Fibroblast of villous mesenchyme (primary cell): ENCODE results near the gene PTPN13. TPM values are rescaled to one million over a fixed set of nuclear protein-coding genes. Genes with fewer than 3 reads are reported as not detected.

Experiments
- DNase-seq: peaks from one replicate; pipeline ENCODE4 v3.0.0-alpha.2; 2010; ENCODE audit warnings: low read depth
- H3K4me3 ChIP-seq: 2 replicates; pipeline ENCODE4 v1.5.1; 2011; ENCODE audit warnings: low read depth, mild to moderate bottlenecking, low read length
- total RNA-seq: library from RNA; depleted of rRNA; stranded (reverse); fragments of >200 nt; gene quantifications from 2 replicates; pipeline ENCODE4 v1.2.3, GENCODE V29; 2012
- TF ChIP-seq, protein P1 (sequence below): IDR thresholded peaks from 2 replicates; pipeline ENCODE4 v1.5.1; 2012; ENCODE audit warnings: low read depth, mild to moderate bottlenecking, low read length; ENCODE audit not compliant: insufficient read depth

The PTPN13 gene
- total RNA-seq, 1 donor = 73.0 TPM

DNA sequence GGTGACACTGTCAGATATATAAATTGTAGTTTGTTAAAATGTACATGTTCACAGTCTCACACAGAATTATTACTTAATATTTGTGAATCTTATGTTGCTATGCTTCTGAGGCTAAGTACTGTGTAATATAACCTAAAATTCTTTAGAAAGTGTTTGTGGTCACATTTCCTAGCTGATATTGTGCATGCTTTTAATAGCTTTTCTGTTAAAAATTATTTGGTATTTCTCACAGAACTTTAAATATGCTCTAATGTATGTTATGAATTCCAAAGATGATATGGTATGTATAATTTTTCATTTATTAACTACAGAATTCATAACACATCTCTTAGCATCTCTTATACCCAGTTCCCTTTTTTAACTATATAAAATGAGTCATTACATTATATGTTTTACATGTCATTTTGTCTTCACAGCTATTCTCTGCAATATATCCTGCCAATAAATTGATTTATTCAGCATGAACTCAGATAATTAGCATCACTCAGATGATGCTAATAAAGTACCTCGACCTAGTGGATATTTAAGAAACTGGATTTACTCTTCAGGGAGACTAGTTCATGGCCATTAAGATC is 9.3 kb downstream of the PTPN13 start:
- no peak for DNase-seq
- H3K4me3 ChIP-seq = no peak overlapping the region
- TF ChIP-seq, protein P1, sequence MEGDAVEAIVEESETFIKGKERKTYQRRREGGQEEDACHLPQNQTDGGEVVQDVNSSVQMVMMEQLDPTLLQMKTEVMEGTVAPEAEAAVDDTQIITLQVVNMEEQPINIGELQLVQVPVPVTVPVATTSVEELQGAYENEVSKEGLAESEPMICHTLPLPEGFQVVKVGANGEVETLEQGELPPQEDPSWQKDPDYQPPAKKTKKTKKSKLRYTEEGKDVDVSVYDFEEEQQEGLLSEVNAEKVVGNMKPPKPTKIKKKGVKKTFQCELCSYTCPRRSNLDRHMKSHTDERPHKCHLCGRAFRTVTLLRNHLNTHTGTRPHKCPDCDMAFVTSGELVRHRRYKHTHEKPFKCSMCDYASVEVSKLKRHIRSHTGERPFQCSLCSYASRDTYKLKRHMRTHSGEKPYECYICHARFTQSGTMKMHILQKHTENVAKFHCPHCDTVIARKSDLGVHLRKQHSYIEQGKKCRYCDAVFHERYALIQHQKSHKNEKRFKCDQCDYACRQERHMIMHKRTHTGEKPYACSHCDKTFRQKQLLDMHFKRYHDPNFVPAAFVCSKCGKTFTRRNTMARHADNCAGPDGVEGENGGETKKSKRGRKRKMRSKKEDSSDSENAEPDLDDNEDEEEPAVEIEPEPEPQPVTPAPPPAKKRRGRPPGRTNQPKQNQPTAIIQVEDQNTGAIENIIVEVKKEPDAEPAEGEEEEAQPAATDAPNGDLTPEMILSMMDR = no peak

DNA sequence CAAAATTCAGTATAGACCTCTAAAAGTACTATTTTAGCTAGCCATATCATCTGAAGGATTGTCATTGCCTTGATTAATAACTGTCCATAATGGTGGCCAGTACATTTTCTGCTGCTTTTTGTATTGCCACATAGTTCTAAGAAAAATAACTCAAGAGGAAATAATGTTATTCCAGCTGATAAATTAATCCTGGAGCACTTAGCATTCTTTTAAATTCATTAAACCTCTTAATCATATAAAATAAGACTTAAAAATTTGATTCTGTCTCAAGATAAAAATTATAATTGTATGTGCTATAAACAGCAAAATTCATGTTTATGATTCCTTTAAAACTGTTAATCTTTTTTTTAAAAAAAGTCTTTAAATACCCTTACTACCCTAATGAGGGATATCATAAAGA is 12.7 kb downstream of the PTPN13 start:
- DNase-seq = no peak
- TF ChIP-seq, protein P1 = no peak

DNA sequence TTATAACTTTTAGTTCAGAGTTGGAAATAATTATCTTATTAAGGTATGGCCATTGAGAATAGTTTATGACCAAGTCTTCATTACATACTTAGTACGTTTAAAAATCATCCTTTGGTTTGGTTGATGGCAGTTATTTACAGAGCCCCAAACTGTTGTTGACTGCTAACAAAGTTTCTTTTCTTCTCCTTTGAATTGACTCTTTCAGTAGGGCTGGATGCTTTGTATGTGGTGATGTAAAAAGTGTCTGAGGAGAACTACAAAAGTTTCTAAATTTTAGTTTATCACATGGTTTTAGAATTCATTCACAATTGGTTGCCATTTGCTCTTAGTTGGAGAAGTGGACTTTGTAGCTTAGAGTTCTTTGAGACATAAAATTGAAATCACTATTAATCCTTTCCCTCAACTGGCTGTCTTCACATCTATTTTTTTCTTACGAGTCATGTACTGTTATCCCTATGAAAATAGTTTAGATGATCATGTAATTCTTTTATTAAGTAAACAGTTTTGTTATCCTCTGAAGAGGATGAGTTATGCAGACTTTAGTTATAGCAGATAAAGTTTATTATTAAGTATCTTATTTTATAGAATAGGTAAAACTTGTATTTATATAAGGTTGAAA is 14.8 kb downstream of the PTPN13 start:
- TF ChIP-seq, protein P1 = no peak
- no peak for DNase-seq
- no peak overlapping the region for H3K4me3 ChIP-seq

More for the DNA sequence above, 12.7 kb downstream of the PTPN13 start:
- H3K4me3 ChIP-seq = no peak overlapping the region

DNA sequence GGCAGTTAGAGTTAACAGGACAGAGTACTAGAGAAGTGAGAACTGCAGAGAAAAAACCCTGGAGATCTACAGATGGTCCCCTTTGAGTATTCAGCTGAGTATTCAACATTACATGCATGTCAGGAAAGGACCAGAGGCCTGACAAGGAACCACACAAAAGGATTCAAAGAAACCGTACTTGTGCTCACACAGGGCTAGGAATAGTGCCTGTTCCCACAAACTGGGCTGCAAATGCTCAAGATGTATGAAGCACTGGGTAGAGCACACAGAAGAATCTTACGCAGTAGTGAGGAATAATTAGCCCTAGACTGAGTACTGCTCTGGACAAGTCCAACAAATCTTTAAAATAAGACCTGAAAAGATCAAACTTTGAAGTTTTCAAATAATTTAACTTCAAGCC is 17.6 kb downstream of the PTPN13 start:
- TF ChIP-seq, protein P1 = no peak
- no peak for DNase-seq
- no peak overlapping the region for H3K4me3 ChIP-seq

DNA sequence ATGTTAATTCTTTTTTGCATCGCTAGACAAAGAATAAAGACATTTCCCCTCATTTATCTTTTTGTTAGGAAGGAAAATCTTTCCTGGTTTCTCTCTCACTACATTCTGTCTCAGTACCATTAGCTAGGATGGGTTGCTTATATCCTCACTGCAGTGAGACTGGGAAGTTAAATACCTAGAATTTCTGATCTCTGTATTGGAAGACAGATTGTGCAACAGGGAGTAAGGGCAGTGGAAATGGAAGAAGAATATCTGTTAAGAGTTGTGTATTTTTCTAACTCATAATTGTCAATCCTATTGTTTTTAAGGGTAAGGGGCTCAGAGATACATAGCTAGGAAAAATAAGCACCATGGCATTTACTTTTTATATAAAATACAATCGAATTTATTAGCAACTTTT is 19.6 kb downstream of the PTPN13 start:
- no peak for DNase-seq
- TF ChIP-seq, protein P1 = no peak
- no peak overlapping the region for H3K4me3 ChIP-seq

DNA sequence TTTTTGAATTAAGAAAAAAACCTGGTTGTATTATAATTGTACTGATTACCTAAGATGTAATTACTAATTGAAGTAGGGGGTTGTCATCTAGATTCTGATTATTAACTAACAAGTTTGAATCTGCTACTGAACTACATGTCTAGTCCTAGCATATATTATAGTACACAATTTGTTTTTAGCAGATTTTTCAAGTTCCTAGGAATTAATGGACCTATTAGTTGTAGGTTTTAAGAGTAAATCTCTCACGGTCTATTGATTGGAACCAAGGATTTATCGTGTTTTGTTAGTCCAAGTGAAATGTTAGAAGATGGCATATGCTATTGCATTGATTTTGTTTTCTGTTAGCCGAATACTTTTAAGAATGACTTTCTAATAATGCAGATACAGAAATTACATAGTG is 20.8 kb downstream of the PTPN13 start:
- TF ChIP-seq, protein P1 = no peak
- DNase-seq = no peak
- no peak overlapping the region for H3K4me3 ChIP-seq

DNA sequence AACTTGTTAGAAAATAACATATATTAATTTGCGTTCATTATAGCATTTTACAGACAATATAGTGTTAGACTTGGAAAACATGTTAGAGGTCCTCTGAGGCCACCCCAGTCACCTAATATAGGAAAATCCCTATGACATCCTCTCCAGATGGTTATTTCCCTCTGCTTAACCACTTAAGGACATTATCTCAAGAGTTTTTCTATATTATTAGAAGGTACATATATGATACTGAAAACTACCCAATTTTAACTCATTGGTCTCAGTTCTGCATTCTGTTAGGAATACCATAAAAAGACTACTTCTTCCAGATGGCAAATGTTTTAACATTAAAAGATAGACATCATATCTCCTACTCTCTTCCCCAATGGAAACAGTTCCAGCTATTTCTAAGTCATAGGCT is 21.4 kb downstream of the PTPN13 start:
- no peak for DNase-seq
- TF ChIP-seq, protein P1 = no peak
- H3K4me3 ChIP-seq = no peak overlapping the region
